Cardiac fibroblast (primary cell): ENCODE data around the gene PRRT4.

Experiments used
- DNase-seq, 2 donors: peaks; one replicate each; pipeline versions ENCODE4 v3.0.0 to v3.0.0-alpha.2; 2010; ENCODE audit warnings: low read depth in 2 of 2
- H3K4me3 ChIP-seq, 2 donors: replicated peaks in 1 of 2; 1 replicate in 1 of 2; 2 replicates in 1 of 2; pipeline ENCODE4 v1.5.1; 2011; ENCODE audit warnings: low read depth in 2 of 2, low read length in 2 of 2, mild to moderate bottlenecking in 2 of 2, moderate library complexity in 1 of 2
- CTCF ChIP-seq: IDR thresholded peaks from one replicate; pipeline ENCODE4 v1.5.1; 2011; ENCODE audit warnings: low read depth, mild to moderate bottlenecking, low read length, inconsistent platforms

Gene PRRT4

GRCh38 chr7:128302139-128302538 is 59.4 kb downstream of the PRRT4 start:
- H3K4me3 ChIP-seq = no peak overlapping the region
- no peak for TF ChIP-seq CTCF
- DNase-seq = no peak
